Hematopoietic multipotent progenitor cell treated with erythropoietin and hydrocortisone succinate and interleukin-3 and kit ligand, for 15 days (in vitro differentiated cells): ENCODE results near the gene NSD2.
"Not testable (repeated sequence)": the region's sequence is repeated elsewhere in the genome, so short reads cannot be mapped to it uniquely, and the experiment has no call there.

ENCODE experiments used
- DNase-seq: peaks from one replicate; pipeline ENCODE4 v3.0.0-alpha.2; 2015; ENCODE audit warnings: low spot score

NSD2 gene

GRCh38 chr4:1985780-1986577, 114.8 kb downstream of the NSD2 start:
- DNase-seq = no peak

- no peak for DNase-seq
Measured at GRCh38 chr4:1986578-1987210, 115.5 kb downstream of the NSD2 start.

DNA sequence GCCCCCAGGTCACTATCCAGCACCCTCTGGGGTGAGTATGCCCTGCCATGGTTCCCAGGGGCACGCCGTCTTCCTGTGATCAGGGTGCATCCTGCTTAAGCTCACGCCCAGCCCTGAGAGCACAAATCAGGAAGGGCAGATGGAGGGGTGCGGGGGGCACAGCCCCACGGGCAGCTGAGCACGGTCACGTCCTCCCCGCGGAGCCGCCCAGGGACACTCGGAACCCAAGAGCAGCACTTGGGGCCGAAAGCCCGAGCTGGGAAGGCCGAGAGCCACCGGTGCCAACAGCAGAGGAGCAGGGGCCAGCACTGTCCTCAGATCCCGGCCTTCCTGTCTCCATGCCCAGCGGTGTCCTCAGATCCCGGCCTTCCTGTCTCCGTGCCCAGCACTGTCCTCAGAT, 116.1 kb downstream of the NSD2 start:
- no peak for DNase-seq

- no peak for DNase-seq
Measured at GRCh38 chr4:1987721-1988326, 116.6 kb downstream of the NSD2 start.

- no peak for DNase-seq
Measured at GRCh38 chr4:1988327-1988724, 117.1 kb downstream of the NSD2 start.

- DNase-seq = no peak
Measured at GRCh38 chr4:1989533-1990347, 118.5 kb downstream of the NSD2 start.

DNA sequence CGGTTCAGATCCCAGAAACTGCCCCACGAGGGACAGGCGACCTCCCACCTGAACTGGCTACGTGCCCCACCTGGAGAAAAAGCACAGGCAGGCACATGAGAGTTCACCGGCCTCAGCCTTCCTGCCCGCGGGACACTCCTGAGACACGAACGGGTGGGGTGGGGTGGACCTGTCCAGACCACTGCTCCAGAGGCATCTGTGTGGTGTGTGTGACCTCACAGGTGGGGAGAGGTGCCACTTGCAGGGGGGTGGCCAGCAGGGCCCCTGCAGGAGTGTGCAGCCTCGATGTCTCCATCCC, 119.1 kb downstream of the NSD2 start:
- no peak for DNase-seq

DNA sequence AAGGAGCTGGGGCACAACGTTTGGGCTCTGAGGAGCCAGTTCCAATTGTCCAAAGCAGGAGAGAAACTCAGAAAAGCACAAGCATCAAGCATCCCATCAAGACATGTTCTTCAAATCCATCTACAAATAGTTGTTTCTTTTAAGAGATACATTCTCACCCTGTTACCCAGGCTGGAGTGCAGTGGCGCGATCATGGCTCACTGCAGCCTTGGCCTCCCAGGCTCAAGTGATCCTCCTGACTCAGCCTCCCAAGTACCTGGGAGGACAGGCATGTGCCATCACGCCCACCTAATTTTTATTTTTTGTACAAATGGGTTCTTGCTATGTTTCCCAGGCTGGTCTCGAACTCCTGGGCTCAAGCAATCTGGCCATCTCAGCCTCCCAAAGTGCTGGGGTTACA, 119.5 kb downstream of the NSD2 start:
- DNase-seq = no peak

- no peak for DNase-seq
Measured at GRCh38 chr4:1991087-1991486, 119.9 kb downstream of the NSD2 start.

DNA sequence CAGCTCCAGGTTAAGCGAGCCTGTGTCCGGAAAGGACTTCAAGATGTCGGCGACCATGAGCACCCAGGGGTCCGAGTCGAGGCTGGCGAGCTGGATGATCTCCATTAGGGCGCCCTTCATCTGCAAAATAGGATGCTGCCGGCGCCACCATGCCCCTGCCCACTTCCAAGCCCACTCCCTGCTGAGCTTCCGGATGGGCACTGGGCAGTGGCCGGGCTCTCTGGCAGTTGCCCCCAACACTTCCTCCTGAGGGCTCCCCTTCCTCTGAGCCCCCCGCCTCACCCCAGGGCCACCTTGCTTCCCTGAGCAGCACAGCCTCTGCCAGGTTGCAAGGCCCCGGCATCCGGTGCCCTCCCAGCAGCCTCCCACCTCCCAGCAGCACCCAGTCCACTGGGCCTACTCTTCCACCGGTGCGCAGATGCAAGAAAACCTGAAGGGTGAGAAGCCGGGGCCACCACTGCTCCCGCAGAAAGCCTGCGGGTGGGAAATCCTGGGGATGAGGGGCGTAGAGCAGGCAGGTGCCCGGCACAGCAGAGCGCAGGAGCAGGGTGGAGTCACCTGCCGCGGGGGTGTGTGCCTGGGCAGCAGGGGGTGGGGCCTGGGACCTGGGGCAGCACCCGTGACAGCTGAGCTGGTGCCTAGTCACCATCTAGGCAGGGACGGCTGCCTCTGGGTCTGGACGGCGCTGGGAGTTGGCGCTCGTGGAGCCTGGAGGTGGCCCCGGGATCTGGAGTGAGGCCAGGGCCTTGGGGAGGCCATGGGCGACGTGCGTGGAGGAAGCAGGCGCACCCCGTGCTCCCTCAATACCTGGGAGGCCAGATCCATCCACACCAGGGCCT, 120.6 kb downstream of the NSD2 start:
- no peak for DNase-seq

DNA sequence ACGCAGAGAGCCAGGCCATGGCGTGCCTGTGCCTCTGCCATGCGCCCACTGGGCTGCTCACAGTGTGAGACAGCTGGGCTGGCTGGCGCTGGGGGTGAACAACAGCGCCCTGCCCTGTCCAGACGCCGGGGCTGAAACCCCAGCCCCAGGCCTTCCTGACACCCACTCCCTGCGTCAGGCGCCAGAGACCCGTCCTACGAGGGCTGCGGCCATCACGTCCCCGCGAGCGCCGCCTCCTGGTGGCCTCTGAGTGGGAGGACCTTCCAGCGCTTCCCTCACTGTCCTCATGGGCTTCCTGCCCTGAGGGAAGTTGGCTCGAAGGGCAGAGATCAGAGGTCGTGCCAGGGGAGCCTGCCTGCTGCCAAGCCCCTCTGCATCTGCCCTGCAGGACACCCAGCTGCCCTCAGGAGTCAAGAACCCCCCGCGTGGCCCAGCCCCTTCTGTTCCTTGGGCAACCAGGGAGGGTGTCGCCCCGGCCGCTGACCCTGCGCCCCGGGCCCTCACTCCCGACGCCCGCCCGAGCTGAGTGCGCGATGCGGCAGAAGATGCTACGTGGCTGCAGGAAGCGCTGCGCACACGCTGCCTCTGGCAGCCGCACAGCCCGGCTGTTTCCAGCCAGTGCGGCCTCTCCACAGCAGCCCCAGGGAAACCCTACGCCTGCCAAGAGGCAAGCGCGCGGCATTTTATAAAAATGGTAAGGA, 121.4 kb downstream of the NSD2 start:
- no peak for DNase-seq

DNA sequence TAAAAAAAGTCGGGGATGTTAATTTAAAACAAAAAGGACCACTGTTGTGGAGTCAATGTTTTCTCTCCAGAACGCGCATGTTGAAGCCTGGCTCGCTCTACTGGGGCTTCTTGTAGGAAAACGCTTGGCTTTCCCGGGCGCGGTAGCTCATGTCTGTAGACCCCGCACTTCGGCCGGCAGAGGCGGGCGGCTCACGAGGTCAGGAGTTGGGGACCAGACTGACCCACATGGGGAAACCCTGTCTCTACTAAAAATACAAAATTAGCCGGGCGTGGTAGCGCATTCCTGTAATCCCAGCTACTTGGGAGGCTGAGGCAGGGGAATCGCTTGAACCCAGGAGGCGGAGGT, 122.0 kb downstream of the NSD2 start:
- DNase-seq = no peak

DNA sequence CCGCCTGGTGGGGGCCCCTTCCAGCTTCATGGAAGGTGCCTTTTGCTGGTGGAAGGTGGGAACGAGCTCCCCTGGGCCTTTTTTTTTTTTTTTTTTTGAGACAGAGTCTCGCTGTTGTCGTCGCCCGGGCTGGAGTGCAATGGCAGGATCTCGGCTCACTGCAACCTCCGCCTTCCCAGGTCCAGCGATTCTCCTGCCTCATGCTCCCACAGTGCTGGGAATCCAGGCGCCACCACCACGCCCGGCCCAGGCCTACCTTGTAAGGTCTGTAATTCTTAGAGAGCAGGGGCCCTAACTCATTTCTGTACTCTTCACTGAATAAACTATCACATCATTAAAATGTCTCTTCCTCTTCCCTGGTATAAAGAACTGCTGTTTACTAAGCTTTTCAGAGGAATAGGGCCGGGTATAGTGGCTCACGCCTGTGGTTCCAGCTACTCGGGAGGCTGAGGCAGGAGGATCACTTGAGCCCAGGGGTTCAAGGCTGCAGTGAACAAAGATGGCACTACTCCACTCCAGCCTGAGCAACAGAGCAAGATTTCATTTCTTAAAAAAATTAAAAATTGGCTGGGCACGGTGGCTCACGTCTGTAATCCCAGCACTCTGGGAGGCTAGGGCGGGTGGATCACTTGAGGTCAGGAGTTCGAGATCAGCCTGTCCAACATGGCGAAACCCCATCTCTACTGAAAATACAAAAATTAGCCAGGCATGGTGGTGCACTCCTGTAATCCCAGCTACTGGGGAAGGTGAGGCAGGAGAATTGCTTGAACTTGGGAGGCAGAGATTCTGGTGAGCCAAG, 122.7 kb downstream of the NSD2 start:
- DNase-seq = not testable (repeated sequence)

- no peak for DNase-seq
Measured at GRCh38 chr4:1994938-1995337, 123.7 kb downstream of the NSD2 start.

- DNase-seq = no peak
Measured at GRCh38 chr4:1996866-1997611, 125.8 kb downstream of the NSD2 start.

GRCh38 chr4:1997712-1998111, 126.5 kb downstream of the NSD2 start:
- no peak for DNase-seq

DNA sequence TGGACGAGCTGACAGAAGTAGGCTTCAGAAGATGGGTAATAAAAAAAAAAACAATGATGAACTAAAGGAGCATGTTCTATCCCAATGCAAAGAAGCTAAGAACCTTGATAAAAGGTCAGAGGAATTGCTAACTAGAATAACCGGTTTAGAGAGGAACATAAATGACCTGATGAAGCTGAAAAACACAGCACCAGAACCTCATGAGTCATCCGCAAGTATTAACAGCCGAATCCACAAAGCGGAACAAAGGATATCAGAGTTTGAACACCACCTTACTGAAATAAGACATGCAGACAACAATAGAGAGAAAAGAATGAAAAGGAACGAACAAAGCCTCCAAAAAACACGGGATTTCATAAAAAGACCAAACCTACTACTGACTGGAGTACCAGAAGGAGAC, 127.1 kb downstream of the NSD2 start:
- no peak for DNase-seq

DNA sequence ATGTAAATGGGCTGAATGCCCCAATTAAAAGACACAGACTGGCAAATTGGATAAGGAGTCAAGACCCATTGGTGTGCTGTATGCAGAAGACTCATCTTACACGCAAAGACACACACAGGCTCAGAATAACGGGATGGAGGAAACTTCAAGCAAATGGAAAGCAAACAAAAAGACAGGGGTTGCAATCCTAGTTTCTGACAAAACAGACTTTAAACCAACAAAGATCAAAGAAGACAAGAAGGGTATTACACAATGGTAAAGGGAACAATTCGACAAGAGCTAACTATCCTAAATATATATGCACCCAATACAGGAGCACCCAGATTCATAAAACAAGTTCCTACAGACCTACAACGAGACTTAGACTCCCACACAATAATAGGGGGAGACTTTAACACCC, 128.1 kb downstream of the NSD2 start:
- not testable (repeated sequence) for DNase-seq

DNA sequence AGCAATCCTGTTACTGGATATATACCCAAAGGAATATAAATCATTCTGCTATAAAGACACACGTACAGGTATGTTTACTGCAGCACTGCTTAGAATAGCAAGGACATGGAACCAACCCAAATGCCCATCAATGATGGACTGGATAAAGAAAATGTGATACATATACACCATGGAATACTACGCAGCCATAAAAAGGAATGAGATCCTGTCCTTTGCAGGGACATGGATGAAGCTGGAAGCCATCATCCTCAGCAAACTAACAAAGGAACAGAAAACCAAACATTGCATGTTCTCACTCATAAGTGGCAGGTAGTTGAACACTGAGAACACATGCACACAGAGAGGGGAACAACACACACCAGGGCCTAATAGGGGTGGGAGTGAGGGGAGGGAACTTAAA, 132.2 kb downstream of the NSD2 start:
- DNase-seq = not testable (repeated sequence)

- DNase-seq = no peak
Measured at GRCh38 chr4:2006367-2006766, 135.2 kb downstream of the NSD2 start.
